ENCODE data around the gene SH3RF3. TPM values are rescaled to one million over a fixed set of nuclear protein-coding genes. Genes with fewer than 3 reads are reported as not detected.

The SH3RF3 gene
- total RNA-seq, 2 donors from 2014 or later = 37.4 to 61.7 TPM

DNA sequence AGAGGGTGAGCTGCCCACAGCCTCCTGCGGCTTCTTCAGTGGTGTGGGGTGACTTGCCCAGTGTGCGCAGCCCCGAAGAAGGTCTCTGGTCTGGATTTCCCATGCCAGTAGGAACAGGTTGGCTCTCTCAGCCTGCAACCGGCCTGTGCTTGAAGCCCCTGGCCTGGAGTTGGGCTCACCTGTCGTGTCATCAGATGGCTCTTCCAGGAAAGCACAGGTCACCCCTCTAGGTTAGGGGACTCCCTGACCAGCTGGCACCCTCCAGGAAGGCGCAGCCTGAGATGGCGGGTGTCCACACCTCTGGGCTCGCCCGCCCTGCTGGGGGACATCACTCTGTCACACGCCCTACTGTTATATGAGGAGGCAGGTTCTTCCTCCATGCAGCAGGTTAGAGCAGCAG lies 304.9 kb downstream of the SH3RF3 start:
- Histone ChIP-seq H3K36me3 (no peaks in the 10 kb centered on the region), H3K9me3 (no peaks in the 10 kb centered on the region), H3K27me3 (replicated peaks; ENCODE audit: insufficient read depth) (no peaks in the 10 kb centered on the region), H3K4me3 (no peak overlapping the region), H3K4me1 (ENCODE audit: control insufficient read depth in 1 of 2, low read depth in 2 of 2) (peaks cover 24 to 40% of the 10 kb centered on the region in 2 donors), H3K27ac (peak overlapping the region in 1 of 2 donors; percentile 93)
- DNase-seq (ENCODE audit: low spot score) (no peak), ATAC-seq (ENCODE audit: insufficient number of reproducible peaks, low FRiP score, low read depth) (no peak)
- TF ChIP-seq CTCF (IDR thresholded peaks at IDR 0.05) = no peak

- no peak overlapping the region for H3K4me3 ChIP-seq
- no peaks in the 10 kb centered on the region for H3K36me3 ChIP-seq
- peak overlapping the region; percentile 93 to 95 for H3K27ac ChIP-seq
- H3K27me3 ChIP-seq (replicated peaks; ENCODE audit: insufficient read depth) = no peaks in the 10 kb centered on the region
- no peaks in the 10 kb centered on the region for H3K9me3 ChIP-seq
- peaks cover 28 to 44% of the 10 kb centered on the region in 2 donors for H3K4me1 ChIP-seq (ENCODE audit: control insufficient read depth in 1 of 2, low read depth in 2 of 2)
- TF ChIP-seq CTCF (IDR thresholded peaks at IDR 0.05) = no peak
- ATAC-seq (ENCODE audit: insufficient number of reproducible peaks, low FRiP score, low read depth) (no peak), DNase-seq (ENCODE audit: low spot score) (no peak)
Measured at GRCh38 chr2:109434351-109434750, 305.3 kb downstream of the SH3RF3 start.

DNA sequence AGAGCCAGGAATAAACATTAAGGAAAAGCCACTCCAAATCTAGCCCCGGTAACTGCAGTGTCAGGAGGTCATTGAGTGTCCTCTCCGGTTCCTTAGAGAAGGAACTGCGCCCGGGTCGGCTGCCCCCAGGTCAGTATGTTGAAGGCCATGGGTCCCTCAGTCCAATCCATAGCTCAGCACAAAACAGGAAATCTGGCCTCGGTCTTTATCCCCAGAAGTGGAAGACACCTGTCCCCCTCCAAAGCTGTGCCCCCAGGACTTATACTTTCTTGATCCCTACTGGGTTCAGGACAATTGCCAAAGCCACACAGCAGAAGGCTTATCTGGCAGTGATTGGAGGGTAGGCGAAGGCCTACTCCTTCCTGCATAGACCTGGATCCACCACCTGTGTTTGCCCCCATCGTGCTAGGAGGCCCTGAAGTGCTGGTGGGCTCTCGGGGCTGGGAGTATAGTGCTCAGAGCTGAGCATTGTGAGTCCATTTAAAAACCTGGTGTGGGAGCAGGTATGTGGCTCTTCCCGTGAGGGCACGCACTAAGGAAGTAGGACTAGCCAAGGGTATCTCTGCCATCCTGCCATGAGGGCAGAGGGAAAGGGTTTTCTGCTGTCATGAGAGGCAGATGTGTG lies 306.2 kb downstream of the SH3RF3 start:
- DNase-seq (ENCODE audit: low spot score) = no peak
- no peaks in the 10 kb centered on the region for H3K9me3 ChIP-seq
- no peak for ATAC-seq (ENCODE audit: insufficient number of reproducible peaks, low FRiP score, low read depth)
- no peaks in the 10 kb centered on the region for H3K27me3 ChIP-seq (replicated peaks; ENCODE audit: insufficient read depth)
- no peak for TF ChIP-seq CTCF (IDR thresholded peaks at IDR 0.05)
- peak overlapping the region; percentile 93 to 95 for H3K27ac ChIP-seq
- H3K36me3 ChIP-seq = no peaks in the 10 kb centered on the region
- no peak overlapping the region for H3K4me3 ChIP-seq
- peaks cover 36 to 53% of the 10 kb centered on the region in 2 donors for H3K4me1 ChIP-seq (ENCODE audit: control insufficient read depth in 1 of 2, low read depth in 2 of 2)

- ATAC-seq (ENCODE audit: insufficient number of reproducible peaks, low FRiP score, low read depth) (peak; percentile 25), DNase-seq (ENCODE audit: low spot score) (peak; percentile 80)
- H3K27ac ChIP-seq = peak overlapping the region; percentile 93 to 95
- no peaks in the 10 kb centered on the region for H3K36me3 ChIP-seq
- no peak overlapping the region for H3K4me3 ChIP-seq
- no peaks in the 10 kb centered on the region for H3K9me3 ChIP-seq
- peak; percentile 8 for TF ChIP-seq CTCF (IDR thresholded peaks at IDR 0.05)
- peaks cover 40 to 58% of the 10 kb centered on the region in 2 donors for H3K4me1 ChIP-seq (ENCODE audit: control insufficient read depth in 1 of 2, low read depth in 2 of 2)
- no peaks in the 10 kb centered on the region for H3K27me3 ChIP-seq (replicated peaks; ENCODE audit: insufficient read depth)
Measured at GRCh38 chr2:109435901-109436598, 307.0 kb downstream of the SH3RF3 start.

DNA sequence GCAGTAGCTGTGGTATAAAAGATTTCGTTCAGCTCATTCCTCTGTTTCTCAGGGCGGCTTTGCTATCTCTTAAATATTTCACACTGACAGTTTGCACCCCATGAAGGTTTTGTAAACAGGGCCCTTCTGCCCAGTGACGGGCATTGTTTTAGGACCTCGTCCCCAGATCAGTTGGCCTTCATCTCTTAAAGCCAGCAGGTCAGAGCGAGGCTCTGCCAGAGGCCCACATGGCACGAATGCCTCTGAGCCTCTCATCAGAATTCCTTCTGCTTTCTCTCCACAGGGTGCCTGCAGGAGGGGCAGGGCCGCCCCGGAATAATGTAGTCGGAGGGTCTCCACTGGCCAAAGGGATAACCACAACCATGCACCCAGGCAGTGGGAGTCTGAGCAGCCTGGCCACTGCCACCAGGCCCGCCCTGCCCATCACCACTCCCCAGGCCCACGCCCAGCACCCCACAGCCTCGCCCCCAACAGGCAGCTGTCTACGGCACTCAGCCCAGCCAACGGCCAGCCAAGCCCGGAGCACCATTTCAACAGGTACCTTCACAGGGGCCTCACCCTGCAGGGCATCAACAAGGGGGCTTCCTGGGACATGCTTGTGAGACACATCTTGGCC lies 307.7 kb downstream of the SH3RF3 start:
- no peak for TF ChIP-seq CTCF (IDR thresholded peaks at IDR 0.05)
- no peaks in the 10 kb centered on the region for H3K27me3 ChIP-seq (replicated peaks; ENCODE audit: insufficient read depth)
- peaks cover 40 to 58% of the 10 kb centered on the region in 2 donors for H3K4me1 ChIP-seq (ENCODE audit: control insufficient read depth in 1 of 2, low read depth in 2 of 2)
- H3K36me3 ChIP-seq = no peaks in the 10 kb centered on the region
- H3K27ac ChIP-seq = peak overlapping the region; percentile 93 to 95
- no peak overlapping the region for H3K4me3 ChIP-seq
- ATAC-seq (ENCODE audit: insufficient number of reproducible peaks, low FRiP score, low read depth) (no peak), DNase-seq (ENCODE audit: low spot score) (no peak)
- H3K9me3 ChIP-seq = no peaks in the 10 kb centered on the region

Data from thoracic aorta (tissue), 2 donors.